ENCODE data around the gene ACBD6.

The ACBD6 gene

DNA sequence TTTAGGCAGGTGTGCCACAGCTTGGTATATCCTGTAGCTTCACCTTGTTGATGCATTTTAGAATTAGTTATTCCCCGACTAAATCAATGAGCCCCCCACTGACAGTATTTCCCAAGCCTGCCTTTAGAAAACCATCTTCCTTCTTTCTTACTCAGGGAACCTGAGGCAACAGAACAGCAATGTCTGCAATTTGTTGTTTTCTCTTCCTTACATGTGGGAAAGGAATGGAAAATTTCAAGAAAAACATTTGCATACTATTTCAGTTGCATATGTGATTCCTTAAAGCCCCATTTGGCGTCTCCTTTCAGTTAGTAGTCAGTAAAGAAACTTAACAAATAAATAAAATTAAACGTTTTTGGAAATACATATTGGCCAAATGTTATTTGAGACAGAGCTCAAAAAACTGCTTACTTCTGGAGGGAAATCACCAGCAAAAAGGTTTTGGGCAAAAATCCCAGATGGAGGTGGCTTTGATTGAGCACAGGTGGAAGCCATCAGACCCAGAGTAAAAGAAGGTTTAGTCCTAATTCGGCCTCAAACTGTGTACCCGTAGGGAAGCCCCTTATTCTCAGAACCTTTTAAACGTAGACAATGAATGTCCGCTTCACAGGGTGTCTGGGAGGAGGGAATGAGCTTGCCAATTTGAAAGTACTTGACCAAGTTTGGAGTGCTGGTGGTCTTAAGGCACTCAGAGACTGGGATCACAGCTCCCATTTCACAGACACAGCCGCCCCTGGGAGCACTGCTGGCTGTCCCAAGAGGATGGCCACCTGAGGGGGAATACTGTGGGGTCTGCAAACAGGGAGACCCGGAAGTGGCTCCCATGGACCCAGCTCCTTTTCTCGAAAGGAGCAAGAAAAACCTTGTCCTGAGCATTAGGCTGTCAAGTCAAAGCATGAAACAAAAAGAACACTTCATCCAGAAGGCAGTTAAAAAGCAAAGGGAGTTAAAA, 263.0 kb downstream of the ACBD6 start:
- DNase-seq (ENCODE audit: low read depth), result no peak

DNA sequence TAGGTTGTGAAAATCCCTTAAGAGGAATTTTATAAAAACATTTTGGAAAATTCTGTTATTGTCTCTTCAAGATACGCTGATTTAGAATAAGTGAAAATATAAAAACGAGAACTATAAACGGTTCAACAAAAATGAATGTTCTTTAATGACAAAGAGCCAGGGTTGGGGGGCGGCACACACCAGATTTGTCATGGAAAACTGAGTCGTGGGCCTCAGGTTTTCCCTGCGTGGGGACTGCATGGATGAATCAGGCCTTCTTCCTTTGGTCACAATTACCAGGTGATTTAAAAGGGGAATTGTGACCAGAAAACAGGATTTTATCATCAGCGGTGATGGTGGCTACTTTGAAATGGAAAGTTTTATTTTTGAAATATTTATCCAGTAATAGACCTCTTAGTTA, 263.7 kb downstream of the ACBD6 start:
- no peak for DNase-seq (ENCODE audit: low read depth)

Data from GM04503 (cell line).